HG02938 (cell line): ENCODE measurements around the gene CPNE2.

Experiments used
- ATAC-seq: cut with Tn5 transposase; IDR thresholded peaks from one replicate; pipeline ENCODE4 v1.9.1; 2021; ENCODE audit warnings: mild to moderate bottlenecking, moderate library complexity; ENCODE audit not compliant: unreplicated experiment

CPNE2 gene

GRCh38 chr16:57123216-57123973, 31.0 kb downstream of the CPNE2 start:
- ATAC-seq = no peak

GRCh38 chr16:57123974-57124674, 31.7 kb downstream of the CPNE2 start:
- ATAC-seq = no peak

- ATAC-seq = no peak
Observed at GRCh38 chr16:57125376-57125775, 33.0 kb downstream of the CPNE2 start.

GRCh38 chr16:57125969-57126368, 33.6 kb downstream of the CPNE2 start:
- no peak for ATAC-seq

GRCh38 chr16:57126411-57126810, 34.0 kb downstream of the CPNE2 start:
- ATAC-seq = no peak

- ATAC-seq = no peak
Observed at GRCh38 chr16:57127037-57127763, 34.8 kb downstream of the CPNE2 start.

- no peak for ATAC-seq
Observed at GRCh38 chr16:57127836-57128235, 35.5 kb downstream of the CPNE2 start.

- ATAC-seq = no peak
Observed at GRCh38 chr16:57128771-57129389, 36.5 kb downstream of the CPNE2 start.

GRCh38 chr16:57130950-57131321, 38.6 kb downstream of the CPNE2 start:
- ATAC-seq = no peak

GRCh38 chr16:57131351-57131970, 39.1 kb downstream of the CPNE2 start:
- no peak for ATAC-seq

GRCh38 chr16:57132470-57132869, 40.1 kb downstream of the CPNE2 start:
- ATAC-seq = no peak

GRCh38 chr16:57133031-57133430, 40.6 kb downstream of the CPNE2 start:
- no peak for ATAC-seq

GRCh38 chr16:57133886-57134285, 41.5 kb downstream of the CPNE2 start:
- ATAC-seq = no peak

- no peak for ATAC-seq
Observed at GRCh38 chr16:57134982-57135381, 42.6 kb downstream of the CPNE2 start.

- no peak for ATAC-seq
Observed at GRCh38 chr16:57137043-57137442, 44.7 kb downstream of the CPNE2 start.

GRCh38 chr16:57137566-57138273, 45.3 kb downstream of the CPNE2 start:
- ATAC-seq = no peak

GRCh38 chr16:57138281-57138935, 46.0 kb downstream of the CPNE2 start:
- ATAC-seq = no peak

- no peak for ATAC-seq
Observed at GRCh38 chr16:57140931-57141668, 48.7 kb downstream of the CPNE2 start.
